OCI-LY3 (cell line): ENCODE data around the gene LIN7C.

Source experiments
- EZH2phosphoT487 ChIP-seq: fragments of 200-600 bp; shearing (Covaris generic); IDR thresholded peaks from 2 replicates; pipeline ENCODE4 v1.6.1; 2018; ENCODE audit warnings: antibody characterized with exemption, mixed run types, low read depth
- TF ChIP-seq, protein P1 (sequence below): fragments of 200-600, 300-600 bp; sonication (generic); IDR thresholded peaks from 2 replicates; pipeline ENCODE4 v1.5.1; 2014; ENCODE audit warnings: antibody characterized with exemption, low read length, low read depth

DNA sequence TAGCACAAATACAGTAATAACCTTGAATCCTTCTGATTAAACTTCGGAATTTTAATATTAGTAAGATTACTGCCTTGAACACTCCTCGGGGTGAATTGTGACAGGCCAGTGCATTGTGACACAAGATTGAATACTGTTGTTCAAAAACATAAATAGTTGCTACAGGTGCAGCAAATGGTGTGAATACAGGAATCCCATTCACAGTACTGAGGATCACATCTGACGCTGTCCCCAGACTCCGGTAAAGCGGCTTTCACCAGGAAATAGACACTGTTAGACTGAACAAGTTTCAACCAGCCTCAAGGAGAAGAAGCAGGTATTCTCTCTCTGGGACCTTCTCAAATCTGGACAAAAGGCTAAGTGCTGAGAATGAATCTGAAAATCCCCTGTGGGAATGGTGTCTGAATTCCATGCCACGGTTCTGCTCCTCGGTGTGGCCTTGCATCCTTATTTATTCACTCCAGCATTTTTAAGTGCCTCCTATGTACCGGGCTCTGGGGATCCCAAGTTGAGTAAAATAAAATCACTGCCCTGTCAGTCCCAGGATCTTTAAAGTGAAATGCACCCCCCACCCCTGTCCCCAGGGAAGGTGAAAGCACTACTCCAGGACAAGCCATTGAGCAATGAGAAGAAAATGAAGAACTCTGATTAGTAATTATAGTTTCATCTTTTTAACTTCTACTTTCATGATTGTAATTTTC lies 37.4 kb downstream of the LIN7C start:
- TF ChIP-seq, protein P1, sequence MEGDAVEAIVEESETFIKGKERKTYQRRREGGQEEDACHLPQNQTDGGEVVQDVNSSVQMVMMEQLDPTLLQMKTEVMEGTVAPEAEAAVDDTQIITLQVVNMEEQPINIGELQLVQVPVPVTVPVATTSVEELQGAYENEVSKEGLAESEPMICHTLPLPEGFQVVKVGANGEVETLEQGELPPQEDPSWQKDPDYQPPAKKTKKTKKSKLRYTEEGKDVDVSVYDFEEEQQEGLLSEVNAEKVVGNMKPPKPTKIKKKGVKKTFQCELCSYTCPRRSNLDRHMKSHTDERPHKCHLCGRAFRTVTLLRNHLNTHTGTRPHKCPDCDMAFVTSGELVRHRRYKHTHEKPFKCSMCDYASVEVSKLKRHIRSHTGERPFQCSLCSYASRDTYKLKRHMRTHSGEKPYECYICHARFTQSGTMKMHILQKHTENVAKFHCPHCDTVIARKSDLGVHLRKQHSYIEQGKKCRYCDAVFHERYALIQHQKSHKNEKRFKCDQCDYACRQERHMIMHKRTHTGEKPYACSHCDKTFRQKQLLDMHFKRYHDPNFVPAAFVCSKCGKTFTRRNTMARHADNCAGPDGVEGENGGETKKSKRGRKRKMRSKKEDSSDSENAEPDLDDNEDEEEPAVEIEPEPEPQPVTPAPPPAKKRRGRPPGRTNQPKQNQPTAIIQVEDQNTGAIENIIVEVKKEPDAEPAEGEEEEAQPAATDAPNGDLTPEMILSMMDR: no peak
- TF ChIP-seq EZH2phosphoT487: 0 out of 2 replicates have a peak, but pooled peaks have one; percentile 32
